Spleen (tissue), 11 donors: ENCODE data around the gene HCK. TPM values are rescaled to one million over a fixed set of nuclear protein-coding genes. Genes with fewer than 3 reads are reported as not detected.

Experiments
- DNase-seq: peaks from one replicate; pipeline ENCODE4 v3.0.0-alpha.2; 2020
- H3K27ac ChIP-seq, 8 donors: fragments of 200-600 bp; sonication (generic) in 7 of 8; 1 replicate in 4 of 8; 2 replicates in 4 of 8; pipeline versions ENCODE4 v1.5.0 to v1.8.0; 2016 to 2021; ENCODE audit warnings: inconsistent platforms in 4 of 8, mild to moderate bottlenecking in 4 of 8, moderate library complexity in 1 of 8
- H3K27me3 ChIP-seq, 7 donors: fragments of 200-600 bp; sonication (generic) in 6 of 7; replicated peaks in 1 of 7; 1 replicate in 4 of 7; 2 replicates in 3 of 7; pipeline versions ENCODE4 v1.5.0 to v1.8.0; 2016 to 2021; ENCODE audit warnings: inconsistent platforms in 3 of 7, mild to moderate bottlenecking in 1 of 7
- H3K36me3 ChIP-seq, 6 donors: fragments of 200-600 bp; sonication (generic) in 5 of 6; 1 replicate in 4 of 6; 2 replicates in 2 of 6; pipeline versions ENCODE4 v1.5.0 to v1.8.0; 2016 to 2021; ENCODE audit warnings: inconsistent platforms in 2 of 6
- H3K4me1 ChIP-seq, 6 donors: fragments of 200-600 bp; sonication (generic) in 5 of 6; 1 replicate in 3 of 6; 2 replicates in 3 of 6; pipeline versions ENCODE4 v1.5.0 to v1.8.0; 2016 to 2021; ENCODE audit warnings: inconsistent platforms in 3 of 6
- H3K4me3 ChIP-seq, 8 donors: fragments of 200-600 bp; sonication (generic) in 7 of 8; 1 replicate in 4 of 8; 2 replicates in 4 of 8; pipeline versions ENCODE4 v1.5.0 to v1.8.0; 2016 to 2021; ENCODE audit warnings: inconsistent platforms in 4 of 8, mild to moderate bottlenecking in 4 of 8, moderate library complexity in 2 of 8
- H3K9me3 ChIP-seq, 8 donors: fragments of 200-600 bp; sonication (generic) in 7 of 8; 1 replicate in 4 of 8; 2 replicates in 4 of 8; pipeline versions ENCODE4 v1.5.0 to v1.8.0; 2016 to 2021; ENCODE audit warnings: inconsistent platforms in 4 of 8
- POLR2A ChIP-seq, 3 donors: fragments of 450-650 bp; IDR thresholded peaks; one replicate each; pipeline ENCODE4 v1.5.1; 2017; ENCODE audit warnings: antibody characterized with exemption in 3 of 3, mild to moderate bottlenecking in 1 of 3
- POLR2AphosphoS5 ChIP-seq, 3 donors: sonication (generic); formaldehyde crosslinking; IDR thresholded peaks; one replicate each; pipeline ENCODE4 v1.5.1; 2017; ENCODE audit warnings: antibody characterized with exemption in 3 of 3
- WGBS, 5 donors: extraction: QIAGEN DNeasy Blood & Tissue Kit in 3 of 5; methylation state at CpG; one replicate each; pipeline versions ENCODE4 v1.1.5 to v1.1.7; 2013 to 2018; 5-methylcytosine and 5-hydroxymethylcytosine counted together
- intact Hi-C: fragments of 100-400 bp; cut with DNase I; formaldehyde crosslinking; loops from one replicate; pipeline ENCODE4 v1.15.0; 2023; ENCODE audit warnings: low total_unique reads
- polyA plus RNA-seq, 3 donors: library from polyadenylated mRNA; stranded (reverse); fragments of 200-250 nt; gene quantifications; one replicate each; pipeline ENCODE4 v1.2.1, GENCODE V29; 2013
- total RNA-seq, 7 donors: library from RNA; depleted of rRNA in 3 of 7; stranded (reverse); fragments of >200 nt in 3 of 7; fragmentation: NEBNext Ultra II Directional in 4 of 7; extraction: Animal tissue kit (Norgen Biotek cat#: 25700) in 4 of 7; gene quantifications; one replicate each; pipeline versions ENCODE4 v1.1.0 to v1.2.1, GENCODE V29; 2016 to 2021
- TF ChIP-seq, protein P1 (sequence below), 11 experiments: fragments of 200-600 bp in 7 of 11; fragments of 450-650 bp in 4 of 11; sonication (generic) in 4 of 11; IDR thresholded peaks in 8 of 11; conservative IDR thresholded peaks in 3 of 11; 1 replicate in 7 of 11; 2 replicates in 4 of 11; pipeline versions ENCODE4 v1.4.0 to v1.8.0; 2016 to 2021; ENCODE audit warnings: antibody characterized with exemption in 11 of 11, inconsistent platforms in 4 of 11, mild to moderate bottlenecking in 1 of 11
- donor health status: healthy with polysubstance abuse.
- donor health status: DM: no; HTN: no; CAD: no; lungs with moderate emphysema.
- donor health status: DM: no; HTN: no; CAD: no.
- donor health status: Bipolar disorder and iron deficiency.
- donor health status: healthy.
- donor health status: DM: no; HTN: no; CAD: no.
- donor health status: DM: yes; HTN: yes; CAD: no.

The HCK gene
- total and polyA plus RNA-seq, 10 donors = 44.3 to 341 (median 151) TPM

DNA sequence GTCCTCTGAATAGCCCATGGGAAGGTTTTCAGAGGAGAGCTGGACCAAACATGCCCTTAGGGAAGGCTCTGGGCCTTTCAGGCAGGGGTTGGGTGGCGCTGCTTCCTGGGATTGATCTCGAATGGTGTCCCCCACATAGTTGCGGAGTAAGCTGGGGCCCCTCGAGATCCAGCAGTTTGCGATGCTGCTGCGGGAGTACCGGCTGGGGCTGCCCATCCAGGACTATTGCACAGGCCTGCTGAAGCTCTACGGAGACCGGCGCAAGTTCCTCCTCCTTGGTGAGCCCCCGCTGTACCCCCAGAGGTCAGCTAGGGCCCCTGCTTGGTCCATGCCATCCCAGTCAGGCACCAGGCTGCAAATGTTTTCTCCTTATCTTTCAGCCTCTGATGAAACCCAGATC lies 22.5 kb upstream of the HCK start:
- H3K4me3 ChIP-seq = no peak overlapping the region
- no peak for DNase-seq
- no peaks in the 10 kb centered on the region for H3K9me3 ChIP-seq
- no peak overlapping the region for H3K27ac ChIP-seq
- H3K27me3 ChIP-seq = peaks cover 0 to 36% (median 0%) of the 10 kb centered on the region in 7 donors
- intact Hi-C loops = no loop called here
- H3K36me3 ChIP-seq = peaks cover 0 to 63% (median 3%) of the 10 kb centered on the region in 6 donors
- TF ChIP-seq, protein P1, sequence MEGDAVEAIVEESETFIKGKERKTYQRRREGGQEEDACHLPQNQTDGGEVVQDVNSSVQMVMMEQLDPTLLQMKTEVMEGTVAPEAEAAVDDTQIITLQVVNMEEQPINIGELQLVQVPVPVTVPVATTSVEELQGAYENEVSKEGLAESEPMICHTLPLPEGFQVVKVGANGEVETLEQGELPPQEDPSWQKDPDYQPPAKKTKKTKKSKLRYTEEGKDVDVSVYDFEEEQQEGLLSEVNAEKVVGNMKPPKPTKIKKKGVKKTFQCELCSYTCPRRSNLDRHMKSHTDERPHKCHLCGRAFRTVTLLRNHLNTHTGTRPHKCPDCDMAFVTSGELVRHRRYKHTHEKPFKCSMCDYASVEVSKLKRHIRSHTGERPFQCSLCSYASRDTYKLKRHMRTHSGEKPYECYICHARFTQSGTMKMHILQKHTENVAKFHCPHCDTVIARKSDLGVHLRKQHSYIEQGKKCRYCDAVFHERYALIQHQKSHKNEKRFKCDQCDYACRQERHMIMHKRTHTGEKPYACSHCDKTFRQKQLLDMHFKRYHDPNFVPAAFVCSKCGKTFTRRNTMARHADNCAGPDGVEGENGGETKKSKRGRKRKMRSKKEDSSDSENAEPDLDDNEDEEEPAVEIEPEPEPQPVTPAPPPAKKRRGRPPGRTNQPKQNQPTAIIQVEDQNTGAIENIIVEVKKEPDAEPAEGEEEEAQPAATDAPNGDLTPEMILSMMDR (IDR thresholded peaks at IDR 0.05 in 8 of 11, conservative IDR thresholded peaks at IDR 0.05 in 3 of 11) = no peak
- peak in 2 of 3 donors; percentile 46 to 63 for TF ChIP-seq POLR2AphosphoS5 (IDR thresholded peaks at IDR 0.05)
- H3K4me1 ChIP-seq = peaks cover 15 to 56% (median 42%) of the 10 kb centered on the region in 6 donors
- 87 to 95% (median 93%) methylated on average over 6 to 11 of the region's 11 CpGs for WGBS, 5 donors

GRCh38 chr20:32031007-32031958 lies 20.8 kb upstream of the HCK start:
- whole genome bisulfite sequencing, 5 donors = 19 to 35% (median 24%) methylated on average over 38 to 59 of the region's 59 CpGs
- no peaks in the 10 kb centered on the region for H3K9me3 ChIP-seq
- peak overlapping the region; percentile 4 to 62 (median 26) for H3K4me3 ChIP-seq
- DNase-seq = peak; percentile 90
- TF ChIP-seq POLR2A (IDR thresholded peaks at IDR 0.05) (no peak), POLR2AphosphoS5 (IDR thresholded peaks at IDR 0.05) (peak; percentile 2 to 83 (median 78))
- TF ChIP-seq, protein P1 (IDR thresholded peaks at IDR 0.05 in 8 of 11, conservative IDR thresholded peaks at IDR 0.05 in 3 of 11) = peak; percentile 89 to 97 (median 95)
- H3K27ac ChIP-seq = peak overlapping the region in 5 of 8 donors; percentile 17 to 91 (median 52)
- peaks cover 0 to 29% (median 0%) of the 10 kb centered on the region in 7 donors for H3K27me3 ChIP-seq
- peaks cover 21 to 71% (median 58%) of the 10 kb centered on the region in 6 donors for H3K4me1 ChIP-seq
- intact Hi-C loops = loop anchor here (5.0 kb wide), 1 partner anchor 61 kb away; no protein-coding TSS in a partner anchor
- H3K36me3 ChIP-seq = peaks cover 0 to 46% (median 1%) of the 10 kb centered on the region in 6 donors

GRCh38 chr20:32033316-32033715 lies 18.7 kb upstream of the HCK start:
- TF ChIP-seq POLR2AphosphoS5 (IDR thresholded peaks at IDR 0.05) = no peak
- TF ChIP-seq, protein P1 (IDR thresholded peaks at IDR 0.05 in 8 of 11, conservative IDR thresholded peaks at IDR 0.05 in 3 of 11) = no peak
- TF ChIP-seq POLR2A (IDR thresholded peaks at IDR 0.05) = no peak
- Histone ChIP-seq H3K27me3 (peaks cover 0 to 29% (median 0%) of the 10 kb centered on the region in 7 donors), H3K4me3 (no peak overlapping the region), H3K36me3 (peaks cover 0 to 29% (median 1%) of the 10 kb centered on the region in 6 donors), H3K9me3 (no peaks in the 10 kb centered on the region), H3K27ac (peak overlapping the region in 7 of 8 donors; percentile 63 to 91 (median 81)), H3K4me1 (peaks cover 21 to 91% (median 60%) of the 10 kb centered on the region in 6 donors)
- 14 to 55% (median 29%) methylated on average over 2 of the region's 2 CpGs for WGBS, 5 donors
- no peak for DNase-seq
- intact Hi-C loops = loop anchor here (2.0 to 5.0 kb wide), 2 partner anchors 59 to 181 kb away; no protein-coding TSS in a partner anchor
